Gastroesophageal sphincter (tissue), 3 donors: ENCODE data around the gene IL18BP.

Source experiments
- CTCF ChIP-seq, 4 experiments: fragments of 200-600 bp in 2 of 4; fragments of 450-650 bp in 2 of 4; sonication (generic) in 1 of 4; IDR thresholded peaks; one replicate each; pipeline ENCODE4 v1.5.1; 2017 to 2019; ENCODE audit warnings: antibody characterized with exemption in 4 of 4, mild to moderate bottlenecking in 2 of 4, moderate library complexity in 2 of 4
- POLR2A ChIP-seq, 2 donors: fragments of 450-650 bp; IDR thresholded peaks; one replicate each; pipeline ENCODE4 v1.6.1; 2017; ENCODE audit warnings: antibody characterized with exemption in 2 of 2, mild to moderate bottlenecking in 2 of 2, moderate library complexity in 1 of 2
- POLR2AphosphoS5 ChIP-seq: sonication (generic); formaldehyde crosslinking; IDR thresholded peaks from one replicate; pipeline ENCODE4 v1.6.1; 2017; ENCODE audit warnings: antibody characterized with exemption

GRCh38 chr11:72013765-72014711 is 15.3 kb downstream of the IL18BP start:
- TF ChIP-seq POLR2A (IDR thresholded peaks at IDR 0.05) = no peak
- no peak for TF ChIP-seq POLR2AphosphoS5
- no peak for TF ChIP-seq CTCF (IDR thresholded peaks at IDR 0.05)
